Measurements from ENCODE around the gene NCR2. TPM values are rescaled to one million over a fixed set of nuclear protein-coding genes. Genes with fewer than 3 reads are reported as not detected.

The NCR2 gene
- total and polyA plus RNA-seq, 2 of the 13 experiments (the other 11 are each of a cell fraction or from before 2014, with no cell fraction given), result not detected

DNA sequence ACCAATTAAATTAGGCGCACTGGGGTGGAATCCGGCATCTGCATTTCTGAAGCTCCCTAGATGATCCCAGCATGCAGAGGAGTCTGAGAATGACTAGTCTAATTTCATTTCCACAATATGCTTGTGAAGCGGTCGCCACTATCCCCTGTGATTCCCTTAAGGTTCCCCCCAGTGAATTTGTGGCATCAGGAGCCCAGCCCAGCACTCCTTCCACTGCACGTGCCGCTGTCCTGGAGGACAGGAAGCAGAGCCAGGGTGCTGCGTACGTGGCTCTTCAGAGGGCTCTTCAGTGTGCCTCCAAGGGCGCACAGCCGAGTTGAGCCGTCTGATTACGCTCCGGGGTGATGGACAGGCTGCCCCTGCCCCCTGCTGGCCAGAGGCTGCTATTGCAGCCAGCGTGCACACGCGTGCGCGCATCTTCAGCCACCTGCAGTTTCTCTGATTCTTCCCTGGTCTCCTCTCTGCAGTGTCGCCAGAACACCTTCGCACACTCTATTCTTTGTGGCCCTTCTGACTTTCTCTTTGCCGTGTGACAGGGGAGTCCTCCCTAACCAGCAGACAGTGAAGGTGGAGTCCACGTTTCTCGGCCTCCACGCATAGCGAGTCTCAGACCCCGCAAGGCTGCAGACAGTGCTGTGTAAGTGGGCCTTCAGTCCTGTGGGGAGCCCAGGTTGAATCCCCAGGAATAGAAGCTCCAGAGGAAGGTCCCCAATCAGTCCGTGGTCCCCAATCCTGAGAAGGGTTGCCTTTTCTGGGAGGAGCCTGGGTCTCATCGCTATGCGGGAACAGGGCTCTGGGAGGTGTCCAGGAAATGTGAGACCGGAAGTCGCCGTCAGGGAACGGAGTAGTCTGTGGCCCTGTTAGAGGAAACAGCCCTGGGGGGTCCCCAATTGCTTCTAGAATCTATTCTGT lies 16.5 kb upstream of the NCR2 start (continued):
- TF ChIP-seq KDM2A (CRISPR knock-in tag; IDR thresholded peaks at IDR 0.05; ENCODE audit: borderline replicate concordance, low read depth), result peak; percentile 100
- TF ChIP-seq, protein P1, sequence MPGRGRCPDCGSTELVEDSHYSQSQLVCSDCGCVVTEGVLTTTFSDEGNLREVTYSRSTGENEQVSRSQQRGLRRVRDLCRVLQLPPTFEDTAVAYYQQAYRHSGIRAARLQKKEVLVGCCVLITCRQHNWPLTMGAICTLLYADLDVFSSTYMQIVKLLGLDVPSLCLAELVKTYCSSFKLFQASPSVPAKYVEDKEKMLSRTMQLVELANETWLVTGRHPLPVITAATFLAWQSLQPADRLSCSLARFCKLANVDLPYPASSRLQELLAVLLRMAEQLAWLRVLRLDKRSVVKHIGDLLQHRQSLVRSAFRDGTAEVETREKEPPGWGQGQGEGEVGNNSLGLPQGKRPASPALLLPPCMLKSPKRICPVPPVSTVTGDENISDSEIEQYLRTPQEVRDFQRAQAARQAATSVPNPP (CRISPR knock-in tag; IDR thresholded peaks at IDR 0.05), result no peak
- TF ChIP-seq, protein P2, sequence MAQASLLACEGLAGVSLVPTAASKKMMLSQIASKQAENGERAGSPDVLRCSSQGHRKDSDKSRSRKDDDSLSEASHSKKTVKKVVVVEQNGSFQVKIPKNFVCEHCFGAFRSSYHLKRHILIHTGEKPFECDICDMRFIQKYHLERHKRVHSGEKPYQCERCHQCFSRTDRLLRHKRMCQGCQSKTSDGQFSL (CRISPR knock-in tag; IDR thresholded peaks at IDR 0.05), result no peak
- no peak for TF ChIP-seq NR3C1 (CRISPR knock-in tag; IDR thresholded peaks at IDR 0.05)
- TF ChIP-seq MED13 (CRISPR knock-in tag; IDR thresholded peaks at IDR 0.05), result no peak
- TF ChIP-seq, protein P3, sequence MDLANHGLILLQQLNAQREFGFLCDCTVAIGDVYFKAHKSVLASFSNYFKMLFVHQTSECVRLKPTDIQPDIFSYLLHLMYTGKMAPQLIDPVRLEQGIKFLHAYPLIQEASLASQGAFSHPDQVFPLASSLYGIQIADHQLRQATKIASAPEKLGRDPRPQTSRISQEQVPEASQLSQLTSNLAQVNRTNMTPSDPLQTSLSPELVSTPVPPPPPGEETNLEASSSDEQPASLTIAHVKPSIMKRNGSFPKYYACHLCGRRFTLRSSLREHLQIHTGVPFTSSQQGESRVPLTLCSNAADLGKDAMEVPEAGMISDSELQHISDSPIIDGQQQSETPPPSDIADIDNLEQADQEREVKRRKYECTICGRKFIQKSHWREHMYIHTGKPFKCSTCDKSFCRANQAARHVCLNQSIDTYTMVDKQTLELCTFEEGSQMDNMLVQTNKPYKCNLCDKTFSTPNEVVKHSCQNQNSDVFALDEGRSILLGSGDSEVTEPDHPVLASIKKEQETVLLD (CRISPR knock-in tag; IDR thresholded peaks at IDR 0.05; ENCODE audit: low read depth), result 0 out of 2 replicates have a peak, but pooled peaks have one; percentile 55
- no peak for TF ChIP-seq ZNF326 (CRISPR knock-in tag; IDR thresholded peaks at IDR 0.05; ENCODE audit: borderline replicate concordance)
- no peak for TF ChIP-seq MIER3 (CRISPR knock-in tag; IDR thresholded peaks at IDR 0.05; ENCODE audit: borderline replicate concordance)
- no peak for TF ChIP-seq MED8 (CRISPR knock-in tag; IDR thresholded peaks at IDR 0.05; ENCODE audit: insufficient replicate concordance)
- TF ChIP-seq ZNF230 (CRISPR knock-in tag; IDR thresholded peaks at IDR 0.05), result no peak
- TF ChIP-seq, protein P4, sequence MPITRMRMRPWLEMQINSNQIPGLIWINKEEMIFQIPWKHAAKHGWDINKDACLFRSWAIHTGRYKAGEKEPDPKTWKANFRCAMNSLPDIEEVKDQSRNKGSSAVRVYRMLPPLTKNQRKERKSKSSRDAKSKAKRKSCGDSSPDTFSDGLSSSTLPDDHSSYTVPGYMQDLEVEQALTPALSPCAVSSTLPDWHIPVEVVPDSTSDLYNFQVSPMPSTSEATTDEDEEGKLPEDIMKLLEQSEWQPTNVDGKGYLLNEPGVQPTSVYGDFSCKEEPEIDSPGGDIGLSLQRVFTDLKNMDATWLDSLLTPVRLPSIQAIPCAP (CRISPR knock-in tag; IDR thresholded peaks at IDR 0.05; ENCODE audit: low read depth), result no peak
- TF ChIP-seq, protein P5, sequence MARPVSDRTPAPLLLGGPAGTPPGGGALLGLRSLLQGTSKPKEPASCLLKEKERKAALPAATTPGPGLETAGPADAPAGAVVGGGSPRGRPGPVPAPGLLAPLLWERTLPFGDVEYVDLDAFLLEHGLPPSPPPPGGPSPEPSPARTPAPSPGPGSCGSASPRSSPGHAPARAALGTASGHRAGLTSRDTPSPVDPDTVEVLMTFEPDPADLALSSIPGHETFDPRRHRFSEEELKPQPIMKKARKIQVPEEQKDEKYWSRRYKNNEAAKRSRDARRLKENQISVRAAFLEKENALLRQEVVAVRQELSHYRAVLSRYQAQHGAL (CRISPR knock-in tag; IDR thresholded peaks at IDR 0.05; ENCODE audit: not compliant biosample characterization), result no peak
- TF ChIP-seq, protein P6, sequence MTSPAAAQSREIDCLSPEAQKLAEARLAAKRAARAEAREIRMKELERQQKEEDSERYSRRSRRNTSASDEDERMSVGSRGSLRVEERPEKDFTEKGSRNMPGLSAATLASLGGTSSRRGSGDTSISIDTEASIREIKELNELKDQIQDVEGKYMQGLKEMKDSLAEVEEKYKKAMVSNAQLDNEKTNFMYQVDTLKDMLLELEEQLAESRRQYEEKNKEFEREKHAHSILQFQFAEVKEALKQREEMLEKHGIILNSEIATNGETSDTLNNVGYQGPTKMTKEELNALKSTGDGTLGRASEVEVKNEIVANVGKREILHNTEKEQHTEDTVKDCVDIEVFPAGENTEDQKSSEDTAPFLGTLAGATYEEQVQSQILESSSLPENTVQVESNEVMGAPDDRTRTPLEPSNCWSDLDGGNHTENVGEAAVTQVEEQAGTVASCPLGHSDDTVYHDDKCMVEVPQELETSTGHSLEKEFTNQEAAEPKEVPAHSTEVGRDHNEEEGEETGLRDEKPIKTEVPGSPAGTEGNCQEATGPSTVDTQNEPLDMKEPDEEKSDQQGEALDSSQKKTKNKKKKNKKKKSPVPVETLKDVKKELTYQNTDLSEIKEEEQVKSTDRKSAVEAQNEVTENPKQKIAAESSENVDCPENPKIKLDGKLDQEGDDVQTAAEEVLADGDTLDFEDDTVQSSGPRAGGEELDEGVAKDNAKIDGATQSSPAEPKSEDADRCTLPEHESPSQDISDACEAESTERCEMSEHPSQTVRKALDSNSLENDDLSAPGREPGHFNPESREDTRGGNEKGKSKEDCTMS (CRISPR knock-in tag; conservative IDR thresholded peaks at IDR 0.05), result no peak
- TF ChIP-seq CHD4 (IDR thresholded peaks at IDR 0.05; ENCODE audit: borderline replicate concordance, low read length), result no peak
- no peak for TF ChIP-seq ISX (CRISPR knock-in tag; conservative IDR thresholded peaks at IDR 0.05)
- TF ChIP-seq, protein P7, sequence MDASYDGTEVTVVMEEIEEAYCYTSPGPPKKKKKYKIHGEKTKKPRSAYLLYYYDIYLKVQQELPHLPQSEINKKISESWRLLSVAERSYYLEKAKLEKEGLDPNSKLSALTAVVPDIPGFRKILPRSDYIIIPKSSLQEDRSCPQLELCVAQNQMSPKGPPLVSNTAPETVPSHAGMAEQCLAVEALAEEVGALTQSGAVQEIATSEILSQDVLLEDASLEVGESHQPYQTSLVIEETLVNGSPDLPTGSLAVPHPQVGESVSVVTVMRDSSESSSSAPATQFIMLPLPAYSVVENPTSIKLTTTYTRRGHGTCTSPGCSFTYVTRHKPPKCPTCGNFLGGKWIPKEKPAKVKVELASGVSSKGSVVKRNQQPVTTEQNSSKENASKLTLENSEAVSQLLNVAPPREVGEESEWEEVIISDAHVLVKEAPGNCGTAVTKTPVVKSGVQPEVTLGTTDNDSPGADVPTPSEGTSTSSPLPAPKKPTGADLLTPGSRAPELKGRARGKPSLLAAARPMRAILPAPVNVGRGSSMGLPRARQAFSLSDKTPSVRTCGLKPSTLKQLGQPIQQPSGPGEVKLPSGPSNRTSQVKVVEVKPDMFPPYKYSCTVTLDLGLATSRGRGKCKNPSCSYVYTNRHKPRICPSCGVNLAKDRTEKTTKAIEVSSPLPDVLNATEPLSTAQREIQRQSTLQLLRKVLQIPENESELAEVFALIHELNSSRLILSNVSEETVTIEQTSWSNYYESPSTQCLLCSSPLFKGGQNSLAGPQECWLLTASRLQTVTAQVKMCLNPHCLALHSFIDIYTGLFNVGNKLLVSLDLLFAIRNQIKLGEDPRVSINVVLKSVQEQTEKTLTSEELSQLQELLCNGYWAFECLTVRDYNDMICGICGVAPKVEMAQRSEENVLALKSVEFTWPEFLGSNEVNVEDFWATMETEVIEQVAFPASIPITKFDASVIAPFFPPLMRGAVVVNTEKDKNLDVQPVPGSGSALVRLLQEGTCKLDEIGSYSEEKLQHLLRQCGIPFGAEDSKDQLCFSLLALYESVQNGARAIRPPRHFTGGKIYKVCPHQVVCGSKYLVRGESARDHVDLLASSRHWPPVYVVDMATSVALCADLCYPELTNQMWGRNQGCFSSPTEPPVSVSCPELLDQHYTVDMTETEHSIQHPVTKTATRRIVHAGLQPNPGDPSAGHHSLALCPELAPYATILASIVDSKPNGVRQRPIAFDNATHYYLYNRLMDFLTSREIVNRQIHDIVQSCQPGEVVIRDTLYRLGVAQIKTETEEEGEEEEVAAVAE (CRISPR knock-in tag; IDR thresholded peaks at IDR 0.05; ENCODE audit: borderline replicate concordance), result no peak; the same call in 1 of the 2 replicates

Measured in HepG2 (cell line).